Measurements from ENCODE around the gene STX3.

DNA sequence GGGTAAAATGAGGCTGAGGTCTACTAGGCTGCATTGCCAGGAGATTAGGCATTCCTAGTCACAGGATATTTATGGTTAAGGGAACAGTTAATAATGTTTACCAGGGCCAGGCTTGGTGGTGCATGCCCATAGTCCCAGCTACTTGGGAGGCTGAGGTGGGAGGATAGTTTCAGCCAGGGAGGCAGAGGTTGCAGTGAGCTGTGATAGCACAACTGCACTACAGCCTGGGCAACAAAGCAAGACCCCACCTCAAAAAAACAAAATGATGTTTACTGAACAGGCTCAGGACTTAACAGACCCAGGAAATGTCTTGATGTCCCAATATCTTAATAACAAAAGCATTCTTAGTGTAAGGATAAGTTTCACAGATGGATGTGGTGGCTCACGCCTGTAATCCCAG is 58.2 kb downstream of the STX3 start:
- TF ChIP-seq, protein P1, sequence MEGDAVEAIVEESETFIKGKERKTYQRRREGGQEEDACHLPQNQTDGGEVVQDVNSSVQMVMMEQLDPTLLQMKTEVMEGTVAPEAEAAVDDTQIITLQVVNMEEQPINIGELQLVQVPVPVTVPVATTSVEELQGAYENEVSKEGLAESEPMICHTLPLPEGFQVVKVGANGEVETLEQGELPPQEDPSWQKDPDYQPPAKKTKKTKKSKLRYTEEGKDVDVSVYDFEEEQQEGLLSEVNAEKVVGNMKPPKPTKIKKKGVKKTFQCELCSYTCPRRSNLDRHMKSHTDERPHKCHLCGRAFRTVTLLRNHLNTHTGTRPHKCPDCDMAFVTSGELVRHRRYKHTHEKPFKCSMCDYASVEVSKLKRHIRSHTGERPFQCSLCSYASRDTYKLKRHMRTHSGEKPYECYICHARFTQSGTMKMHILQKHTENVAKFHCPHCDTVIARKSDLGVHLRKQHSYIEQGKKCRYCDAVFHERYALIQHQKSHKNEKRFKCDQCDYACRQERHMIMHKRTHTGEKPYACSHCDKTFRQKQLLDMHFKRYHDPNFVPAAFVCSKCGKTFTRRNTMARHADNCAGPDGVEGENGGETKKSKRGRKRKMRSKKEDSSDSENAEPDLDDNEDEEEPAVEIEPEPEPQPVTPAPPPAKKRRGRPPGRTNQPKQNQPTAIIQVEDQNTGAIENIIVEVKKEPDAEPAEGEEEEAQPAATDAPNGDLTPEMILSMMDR (IDR thresholded peaks at IDR 0.05) = no peak
- TF ChIP-seq EZH2phosphoT487 (IDR thresholded peaks at IDR 0.05) (no peak), EZH2 (IDR thresholded peaks at IDR 0.05) (no peak)

Data from neural progenitor cell (in vitro differentiated cells).